NCI-H146 (cell line): ENCODE measurements around the gene ASIC1.

Experiments used
- DNase-seq: peaks from one replicate; lab custom pipeline; 2025; lab: John Stamatoyannopoulos, UW

ASIC1 gene

DNA sequence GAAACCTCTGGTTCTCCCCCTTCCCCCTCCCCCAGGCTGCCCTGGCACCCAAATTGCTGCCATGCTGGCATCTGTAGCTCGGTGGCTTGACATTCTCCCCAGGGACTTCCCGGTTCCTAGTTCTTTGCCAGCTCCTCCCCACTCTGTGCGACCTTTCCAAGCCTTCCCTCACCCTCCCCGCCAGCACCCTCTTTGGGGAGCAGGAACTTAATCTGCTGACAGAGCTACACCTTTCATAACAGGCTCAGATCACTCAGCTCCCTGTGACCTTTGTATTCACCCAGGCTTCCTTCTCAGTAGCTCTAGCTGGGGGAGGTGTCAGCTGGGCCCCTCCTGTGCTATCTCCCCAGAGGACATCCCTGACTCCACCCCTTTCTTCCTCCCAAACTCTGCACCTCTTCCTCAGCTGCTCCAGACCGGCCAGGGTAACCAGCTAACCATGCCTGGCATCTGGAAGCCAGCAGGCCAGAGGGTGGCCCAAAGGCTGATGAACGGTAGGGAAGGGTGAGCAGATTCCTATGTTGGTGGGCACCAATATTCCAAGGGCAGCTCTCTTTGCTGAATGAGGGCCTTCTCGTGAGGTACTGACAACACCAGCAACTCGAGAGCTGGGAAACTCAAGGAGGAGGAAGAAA lies 52.8 kb downstream of the ASIC1 start:
- DNase-seq, result no peak

DNA sequence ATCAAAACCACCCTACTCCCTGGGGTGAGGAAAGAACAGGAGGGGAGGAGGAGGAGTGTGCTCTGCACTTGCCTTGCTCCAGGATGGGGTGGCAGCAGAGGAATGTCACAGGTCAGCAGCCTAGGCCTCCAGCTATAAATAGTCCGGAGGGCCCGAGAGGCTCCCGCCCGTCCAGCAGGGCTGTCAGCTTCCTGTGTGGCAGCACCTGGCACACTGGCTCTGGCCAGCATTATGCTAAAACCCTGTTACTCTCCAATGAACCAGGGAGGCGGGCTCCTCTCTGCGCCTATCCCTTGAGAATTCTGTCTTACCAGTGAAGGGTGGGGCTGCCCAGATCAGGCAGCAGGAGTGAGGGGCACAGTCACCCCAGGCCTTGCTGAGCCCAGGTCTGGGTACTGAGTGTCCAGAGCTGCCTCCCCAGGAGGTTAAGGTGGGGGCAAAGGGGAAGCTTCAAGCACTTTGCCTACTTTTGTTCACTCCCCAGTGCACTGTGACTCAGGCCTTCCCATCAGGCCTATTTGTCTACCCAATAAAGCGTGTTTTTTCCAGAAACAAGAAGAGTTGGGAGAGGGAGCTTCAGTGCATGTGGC lies 53.5 kb downstream of the ASIC1 start:
- peak; percentile 64 for DNase-seq

DNA sequence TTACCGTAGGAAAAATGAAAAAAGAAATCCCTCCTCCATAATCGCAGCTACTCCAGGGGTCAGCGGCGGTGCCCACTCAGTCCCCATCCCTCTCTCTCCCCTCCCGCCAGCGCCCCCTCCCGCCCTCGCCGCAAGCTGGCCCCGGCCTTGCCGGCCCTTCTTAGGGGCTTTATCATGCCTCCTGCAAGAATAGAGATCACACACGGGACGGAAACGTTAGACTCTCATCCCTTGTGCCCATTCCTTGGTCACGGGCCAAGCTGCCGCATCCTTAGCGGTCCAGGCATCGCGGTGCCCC lies 53.9 kb downstream of the ASIC1 start:
- no peak for DNase-seq

DNA sequence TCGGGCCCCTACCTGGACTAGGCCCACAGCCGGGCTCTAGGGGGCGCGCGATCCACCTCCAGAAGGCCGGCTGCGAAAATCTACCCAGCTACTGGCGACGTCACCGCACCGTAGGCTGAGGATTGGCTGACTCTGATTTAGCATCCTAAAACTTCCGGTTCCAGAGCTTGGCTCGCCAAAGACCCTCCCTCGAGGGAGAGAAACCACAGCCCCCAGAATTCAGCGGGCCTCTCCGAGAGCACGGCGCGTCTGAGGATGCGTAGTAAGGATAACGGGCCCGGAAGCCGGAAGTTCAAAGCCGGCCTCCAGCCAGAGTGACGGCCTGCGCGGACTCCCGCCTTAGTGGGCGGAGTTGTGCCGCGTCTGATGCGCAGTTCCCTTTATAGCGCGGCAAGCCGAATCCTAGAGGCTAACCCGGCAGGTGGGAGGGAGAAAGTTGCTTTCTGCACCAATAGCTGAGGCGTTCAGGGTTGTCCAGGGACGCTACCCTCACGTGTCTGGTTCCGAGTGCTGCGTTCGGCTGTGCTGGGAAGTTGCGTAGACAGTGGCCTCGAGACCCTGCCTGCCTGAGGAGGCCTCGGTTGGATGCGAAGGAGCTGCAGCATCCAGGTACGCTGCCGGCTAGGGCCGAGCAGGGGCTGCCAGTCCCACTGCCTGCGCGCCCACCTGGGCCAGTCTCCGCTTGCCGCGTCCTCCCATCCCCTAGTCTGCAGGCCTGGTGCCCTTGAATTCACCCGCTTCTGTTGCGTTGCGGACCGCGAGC lies 54.5 kb downstream of the ASIC1 start, which contains the start of gene COX14:
Gene COX14, plus strand, starts transcription at position 544 of the 763 bp plus-strand sequence. CDS start 7,808 bp downstream, outside the sequence.
- DNase-seq, result peak; percentile 100

DNA sequence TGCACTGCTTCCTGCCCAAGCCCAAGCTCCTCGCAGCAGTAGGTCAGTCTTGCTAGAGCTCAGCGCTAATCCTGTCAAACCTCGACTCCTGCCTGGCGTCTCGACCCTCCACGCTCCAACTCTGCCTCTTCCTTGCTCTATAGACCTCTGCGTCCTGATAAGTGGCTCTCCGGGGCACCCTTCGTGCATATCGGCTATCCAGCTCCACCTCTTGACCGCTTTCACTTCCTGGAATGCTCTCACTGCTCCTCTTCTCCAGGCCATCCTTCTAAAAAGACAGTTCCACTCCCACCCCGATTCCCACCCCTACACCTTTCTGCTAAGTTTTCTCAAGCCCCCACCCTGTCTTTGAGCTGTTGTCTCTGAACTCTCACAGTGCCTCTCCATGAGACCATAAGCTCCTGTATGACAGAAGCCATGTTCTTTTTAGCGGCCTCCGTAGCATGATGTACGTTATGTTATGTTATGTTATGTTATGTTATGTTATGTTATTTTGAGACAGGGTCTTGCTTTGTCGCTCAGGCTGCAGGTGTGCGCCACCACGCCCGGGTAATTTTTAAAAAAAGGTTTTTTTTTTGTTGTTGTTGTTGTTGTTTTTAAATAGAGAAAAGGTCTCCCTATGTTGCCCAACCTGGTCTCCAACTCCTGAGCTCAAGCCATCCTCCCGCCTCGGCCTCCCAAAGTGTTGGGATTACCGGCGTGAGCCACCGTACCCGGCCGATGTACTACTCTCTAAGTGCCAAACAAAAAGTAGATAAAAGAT lies 55.2 kb downstream of the ASIC1 start:
- DNase-seq, result peak; percentile 81

DNA sequence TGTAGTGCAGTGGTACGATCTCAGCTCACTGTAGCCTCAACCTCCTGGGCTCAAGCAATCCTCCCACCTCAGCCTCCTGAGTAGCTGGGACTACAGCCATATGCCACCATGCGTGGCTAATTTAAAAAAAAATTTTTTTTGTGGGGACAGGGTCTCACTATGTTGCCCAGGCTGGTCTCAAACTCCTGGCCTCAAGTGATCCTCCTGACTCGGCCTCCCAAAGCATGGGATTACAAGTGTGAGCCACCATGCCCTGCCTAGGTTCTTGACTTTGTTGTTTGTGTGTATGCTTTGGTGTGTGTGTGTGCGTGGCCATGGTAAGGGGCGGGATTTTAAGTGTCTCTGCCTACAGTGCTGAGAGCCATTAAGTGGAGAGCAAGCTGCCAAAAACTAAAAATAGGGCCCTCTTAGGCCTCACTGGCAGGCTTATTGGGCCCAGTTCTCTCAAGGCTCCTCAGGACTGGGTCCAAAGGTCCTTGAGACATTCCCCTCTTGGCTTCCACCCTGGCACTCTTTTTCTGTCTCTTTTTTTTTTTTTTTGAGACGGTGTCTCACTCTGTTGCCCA lies 59.7 kb downstream of the ASIC1 start:
- DNase-seq, result no peak

DNA sequence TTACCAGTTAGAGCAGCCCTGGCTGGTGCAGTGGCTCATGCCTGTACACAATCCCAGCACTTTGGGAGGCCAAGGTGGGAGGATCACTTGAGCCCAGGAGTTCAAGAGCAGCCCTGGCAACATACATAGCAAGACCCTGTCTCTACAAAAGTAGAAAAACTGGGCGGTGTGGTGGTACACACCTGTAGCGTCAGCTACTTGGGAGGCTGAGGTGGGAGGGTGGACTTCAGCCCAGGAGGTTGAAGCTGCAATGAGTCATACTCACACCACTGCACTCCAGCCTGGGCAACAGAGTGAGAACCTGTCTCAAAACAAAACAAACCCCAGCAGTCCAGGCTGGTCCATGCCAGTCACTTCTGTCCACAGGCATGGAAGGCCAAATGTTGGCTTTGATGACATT lies 62.0 kb downstream of the ASIC1 start:
- DNase-seq, result no peak

DNA sequence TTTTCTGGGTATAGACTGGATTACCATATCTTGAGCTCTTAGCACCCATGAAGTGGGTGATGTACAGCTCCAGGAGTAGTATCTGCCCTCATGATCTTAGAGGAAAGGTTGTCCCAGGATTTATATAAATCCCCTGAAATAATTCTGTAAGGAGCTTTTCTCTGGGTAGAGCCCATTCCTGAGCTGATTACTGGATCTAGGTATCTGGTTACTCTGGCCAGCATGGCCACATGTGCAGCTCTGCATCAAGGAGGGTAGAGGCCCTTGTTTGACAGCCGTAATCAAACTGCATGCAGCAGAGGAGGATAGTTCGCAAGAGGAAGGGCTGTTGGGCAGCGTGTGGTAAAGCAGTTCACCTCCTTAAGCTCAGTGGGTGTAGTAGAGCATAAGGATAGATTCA lies 63.1 kb downstream of the ASIC1 start:
- no peak for DNase-seq

DNA sequence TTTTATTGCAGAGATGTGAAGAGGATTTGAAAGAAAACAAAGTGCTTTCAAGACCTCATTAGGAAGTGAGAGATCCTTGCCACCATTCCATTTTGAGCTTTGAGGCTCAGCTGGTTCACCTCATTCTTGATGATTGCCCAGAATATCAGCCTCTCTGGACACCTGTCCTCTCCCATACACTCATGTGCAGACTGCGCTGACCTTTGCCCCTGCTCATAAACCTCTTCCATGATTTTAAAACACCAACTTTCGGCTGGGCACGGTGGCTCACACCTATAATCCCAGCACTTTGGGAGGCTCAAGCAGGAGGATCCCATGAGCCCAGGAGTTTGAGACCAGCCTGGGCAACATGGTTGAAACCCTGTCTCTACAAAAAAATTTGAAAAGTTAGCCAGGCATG lies 63.6 kb downstream of the ASIC1 start:
- no peak for DNase-seq

DNA sequence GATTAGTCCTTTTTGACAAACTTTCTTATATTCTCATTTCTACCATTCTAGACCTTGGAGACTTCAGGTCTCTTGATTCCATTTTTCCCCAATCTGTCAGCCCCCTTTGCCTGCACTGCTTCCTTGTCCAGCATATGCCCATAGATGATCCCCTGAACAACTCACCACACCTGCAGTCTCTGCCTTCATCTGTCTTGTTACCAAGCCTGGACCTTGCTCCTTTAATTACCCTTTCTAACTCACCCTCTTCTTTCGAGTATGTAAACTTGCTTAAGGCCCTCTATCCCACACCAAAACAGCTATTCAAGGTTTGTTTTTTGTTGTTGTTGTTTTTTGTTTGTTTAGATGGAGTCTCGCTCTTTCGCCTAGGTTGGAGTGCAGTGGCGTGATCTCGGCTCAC lies 64.2 kb downstream of the ASIC1 start:
- DNase-seq, result no peak

DNA sequence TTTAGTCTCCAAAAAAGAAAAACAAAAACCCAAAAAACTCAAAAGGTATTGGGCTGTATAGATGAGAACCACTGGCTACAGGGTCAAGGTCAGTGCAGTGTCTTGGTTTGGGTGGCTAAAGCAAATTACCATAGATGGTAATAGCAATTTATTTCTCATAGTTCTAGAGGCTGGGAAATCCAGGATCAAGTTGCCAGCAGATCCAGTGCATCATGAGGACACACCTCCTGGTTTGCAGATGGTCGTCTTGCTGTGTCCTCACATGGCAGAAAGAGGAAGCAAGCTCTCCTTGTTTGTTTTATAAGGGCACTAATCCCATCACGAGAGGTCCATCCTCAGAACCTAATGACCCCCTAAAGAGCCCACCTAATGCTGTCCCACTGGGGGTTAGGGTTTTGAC lies 65.8 kb downstream of the ASIC1 start:
- DNase-seq, result no peak

DNA sequence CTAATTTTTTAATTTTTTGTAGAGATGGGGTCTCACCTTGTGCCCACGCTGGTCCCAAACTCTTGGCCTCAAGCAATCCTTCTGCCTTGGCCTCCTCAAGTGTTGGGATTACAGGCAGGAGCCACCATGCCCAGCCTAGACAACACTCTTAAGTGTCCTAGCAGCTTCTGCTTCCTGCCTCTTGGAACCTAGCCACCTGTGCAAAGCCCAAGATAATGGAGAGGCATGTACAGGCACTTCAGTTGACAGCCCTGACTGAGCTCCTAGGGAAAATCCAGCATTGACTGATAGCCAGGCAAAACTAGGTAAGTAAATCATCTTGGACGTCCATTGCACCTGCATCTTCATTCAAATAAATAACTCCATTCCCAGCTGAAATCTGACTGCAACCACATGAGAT lies 70.2 kb downstream of the ASIC1 start:
- no peak for DNase-seq

DNA sequence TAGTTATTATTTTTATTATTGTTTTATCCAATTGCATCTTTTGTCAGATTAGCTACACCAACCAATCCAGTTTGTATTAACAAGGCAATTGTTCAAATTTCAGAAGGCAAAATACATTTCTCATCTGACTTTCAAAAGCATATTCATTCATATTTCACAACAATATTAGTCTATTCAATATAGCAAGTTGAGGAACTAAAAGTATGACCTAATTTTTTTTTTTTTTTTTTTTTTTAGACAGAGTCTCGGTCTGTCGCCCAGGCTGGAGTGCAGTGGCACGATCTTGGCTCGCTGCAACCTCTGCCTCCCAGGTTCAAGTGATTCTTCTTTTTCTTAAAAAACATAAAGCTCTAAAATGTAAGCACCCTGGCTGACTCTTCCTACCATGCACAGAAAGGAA lies 71.9 kb downstream of the ASIC1 start:
- no peak for DNase-seq

DNA sequence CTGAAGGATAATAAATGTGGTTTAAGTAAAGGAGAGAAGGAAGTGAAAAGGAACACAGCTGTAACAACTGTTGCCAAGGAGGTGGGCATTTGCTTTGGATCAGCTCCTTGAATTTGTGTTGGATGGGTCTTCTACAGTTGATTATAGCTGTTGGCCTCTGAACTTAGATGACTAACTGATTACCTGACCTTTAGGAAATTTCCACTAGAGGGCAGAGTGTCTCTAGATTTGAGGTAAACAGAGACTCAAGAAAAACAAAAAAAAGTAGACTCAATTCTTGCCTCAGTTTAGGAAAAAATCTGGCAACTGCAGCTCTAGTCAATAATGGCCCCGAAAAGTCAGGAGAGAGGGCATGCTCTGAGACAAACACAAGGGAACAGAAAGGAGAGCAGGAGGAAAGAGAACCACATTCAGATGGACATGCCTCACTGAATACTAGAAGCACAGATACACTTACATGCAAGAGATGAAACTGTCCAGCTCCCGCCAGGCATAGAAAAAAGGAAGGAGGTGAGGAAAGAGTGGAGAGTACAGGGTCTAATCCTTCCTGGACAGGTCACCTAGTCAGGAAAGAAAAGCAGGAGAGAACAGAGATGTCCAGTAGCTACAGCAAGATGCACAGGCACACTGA lies 75.2 kb downstream of the ASIC1 start:
- no peak for DNase-seq
